NB4 (cell line): ENCODE data around the gene NSMCE1.

Experiments
- POLR2A ChIP-seq: IDR thresholded peaks from 2 replicates; pipeline ENCODE4 v1.6.1; 2011; ENCODE audit warnings: mild to moderate bottlenecking; ENCODE audit not compliant: insufficient read length; ENCODE audit errors: extremely low read depth
- TF ChIP-seq, protein P1 (sequence below): IDR thresholded peaks from one replicate; pipeline ENCODE4 v1.5.1; 2012; ENCODE audit warnings: low read depth, low read length
- TF ChIP-seq, protein P2 (sequence below): IDR thresholded peaks from 2 replicates; pipeline ENCODE4 v1.6.1; 2011; ENCODE audit warnings: low read depth, low read length

DNA sequence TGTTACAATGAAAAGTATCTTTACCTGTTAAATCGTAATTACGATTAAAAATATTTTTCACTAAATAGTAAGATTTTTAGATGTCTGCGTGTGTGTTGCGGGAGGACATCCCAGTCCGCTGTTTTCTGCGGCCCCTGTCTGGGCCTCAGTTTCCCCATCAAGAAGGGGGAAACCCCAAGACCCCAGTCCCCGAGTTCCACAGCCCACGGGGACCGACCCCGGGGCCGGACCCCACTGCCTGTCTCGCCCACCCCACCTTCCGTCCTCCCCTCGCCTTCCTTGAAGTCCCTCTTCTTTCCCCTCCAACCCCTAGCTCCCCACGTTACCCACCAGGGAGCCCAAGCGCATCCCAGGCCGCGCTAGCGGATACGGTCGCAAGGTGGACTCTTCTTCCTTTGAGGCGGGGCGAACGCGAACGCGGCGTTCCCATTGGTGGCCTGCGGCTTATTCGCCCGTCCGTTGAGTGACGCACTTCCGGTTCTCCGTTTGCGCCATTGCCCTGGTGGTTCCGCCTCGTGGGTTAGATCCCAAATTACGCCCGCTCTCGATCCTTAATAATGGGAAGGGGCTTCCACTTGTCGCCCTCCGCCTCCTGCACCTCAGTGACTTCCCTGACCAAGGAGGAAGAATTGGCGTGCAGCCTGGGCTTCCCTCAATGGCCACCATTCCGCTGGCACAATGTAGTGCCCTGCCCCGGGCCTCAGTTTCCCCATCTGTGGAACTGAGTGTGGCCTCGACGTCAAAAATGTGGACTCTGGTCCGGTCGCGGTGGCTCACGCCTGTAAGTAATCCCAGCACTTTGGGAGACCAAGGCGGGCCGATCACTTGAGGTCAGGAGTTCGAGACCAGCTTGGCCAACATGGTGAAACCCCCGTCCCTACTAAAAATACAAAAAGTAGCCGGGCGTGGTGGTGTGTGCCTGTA lies at the start of gene NSMCE1:
- TF ChIP-seq, protein P1, sequence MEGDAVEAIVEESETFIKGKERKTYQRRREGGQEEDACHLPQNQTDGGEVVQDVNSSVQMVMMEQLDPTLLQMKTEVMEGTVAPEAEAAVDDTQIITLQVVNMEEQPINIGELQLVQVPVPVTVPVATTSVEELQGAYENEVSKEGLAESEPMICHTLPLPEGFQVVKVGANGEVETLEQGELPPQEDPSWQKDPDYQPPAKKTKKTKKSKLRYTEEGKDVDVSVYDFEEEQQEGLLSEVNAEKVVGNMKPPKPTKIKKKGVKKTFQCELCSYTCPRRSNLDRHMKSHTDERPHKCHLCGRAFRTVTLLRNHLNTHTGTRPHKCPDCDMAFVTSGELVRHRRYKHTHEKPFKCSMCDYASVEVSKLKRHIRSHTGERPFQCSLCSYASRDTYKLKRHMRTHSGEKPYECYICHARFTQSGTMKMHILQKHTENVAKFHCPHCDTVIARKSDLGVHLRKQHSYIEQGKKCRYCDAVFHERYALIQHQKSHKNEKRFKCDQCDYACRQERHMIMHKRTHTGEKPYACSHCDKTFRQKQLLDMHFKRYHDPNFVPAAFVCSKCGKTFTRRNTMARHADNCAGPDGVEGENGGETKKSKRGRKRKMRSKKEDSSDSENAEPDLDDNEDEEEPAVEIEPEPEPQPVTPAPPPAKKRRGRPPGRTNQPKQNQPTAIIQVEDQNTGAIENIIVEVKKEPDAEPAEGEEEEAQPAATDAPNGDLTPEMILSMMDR, result no peak
- peak; percentile 89 for TF ChIP-seq POLR2A
- TF ChIP-seq, protein P2, sequence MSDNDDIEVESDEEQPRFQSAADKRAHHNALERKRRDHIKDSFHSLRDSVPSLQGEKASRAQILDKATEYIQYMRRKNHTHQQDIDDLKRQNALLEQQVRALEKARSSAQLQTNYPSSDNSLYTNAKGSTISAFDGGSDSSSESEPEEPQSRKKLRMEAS, result peak; percentile 85
